Gastrocnemius medialis (tissue), 4 donors: ENCODE results near the gene ITPKB. TPM values are rescaled to one million over a fixed set of nuclear protein-coding genes. Genes with fewer than 3 reads are reported as not detected.

Experiments used
- ATAC-seq, 2 donors: fragments of 150-250 bp; one replicate each; pipeline ENCODE4 v1.9.1; 2016
- DNase-seq, 2 donors: peaks; one replicate each; pipeline ENCODE4 v3.0.0-alpha.2; 2019
- H3K27ac ChIP-seq, 4 donors: fragments of 200-600 bp; sonication (generic); 1 replicate in 1 of 4; 2 replicates in 3 of 4; pipeline ENCODE4 v1.5.1; 2016 to 2018; ENCODE audit warnings: mild to moderate bottlenecking in 2 of 4, moderate library complexity in 1 of 4
- H3K27me3 ChIP-seq, 3 donors: fragments of 200-600 bp; sonication (generic) in 2 of 3; 1 replicate in 1 of 3; 2 replicates in 2 of 3; pipeline versions ENCODE4 v1.5.1 to v1.6.0; 2016 to 2019; ENCODE audit warnings: mild to moderate bottlenecking in 1 of 3, moderate library complexity in 1 of 3
- H3K36me3 ChIP-seq, 2 donors: fragments of 200-600 bp; sonication (generic) in 1 of 2; one replicate each; pipeline ENCODE4 v1.5.1; 2017 to 2018
- H3K4me1 ChIP-seq, 2 donors: fragments of 200-600 bp; sonication (generic) in 1 of 2; one replicate each; pipeline ENCODE4 v1.5.1; 2016 to 2017; ENCODE audit warnings: mild to moderate bottlenecking in 2 of 2
- H3K4me3 ChIP-seq, 4 donors: fragments of 200-600 bp; sonication (generic) in 3 of 4; 1 replicate in 1 of 4; 2 replicates in 3 of 4; pipeline ENCODE4 v1.5.1; 2016 to 2019; ENCODE audit warnings: mild to moderate bottlenecking in 2 of 4
- H3K9me3 ChIP-seq, 3 donors: fragments of 200-600 bp; sonication (generic) in 2 of 3; 1 replicate in 1 of 3; 2 replicates in 2 of 3; pipeline ENCODE4 v1.5.1; 2016 to 2019
- CTCF ChIP-seq, 5 experiments: fragments of 450-650 bp in 3 of 5; fragments of 200-600 bp in 2 of 5; sonication (generic) in 2 of 5; IDR thresholded peaks in 4 of 5; conservative IDR thresholded peaks in 1 of 5; 1 replicate in 4 of 5; 2 replicates in 1 of 5; pipeline ENCODE4 v1.5.1; 2016 to 2019; ENCODE audit warnings: antibody characterized with exemption in 5 of 5, mild to moderate bottlenecking in 3 of 5, moderate library complexity in 3 of 5
- POLR2A ChIP-seq, 2 donors: fragments of 450-650 bp; IDR thresholded peaks; one replicate each; pipeline ENCODE4 v1.6.1; 2017; ENCODE audit warnings: antibody characterized with exemption in 2 of 2, mild to moderate bottlenecking in 2 of 2, moderate library complexity in 2 of 2
- in situ Hi-C, 4 donors: fragments of 200-750 bp; cut with MboI; loops; one replicate each; pipeline versions ENCODE4 v1.15.0 to v1.8.0; 2017; ENCODE audit warnings: low sequenced_read_pairs in 4 of 4
- intact Hi-C: fragments of 100-400 bp; cut with DNase I; formaldehyde crosslinking; loops from one replicate; pipeline ENCODE4 v1.15.1; 2023; ENCODE audit warnings: low total_unique reads
- total RNA-seq, 4 donors: library from RNA; depleted of rRNA; stranded (reverse); fragments of >200 nt; gene quantifications; one replicate each; pipeline versions ENCODE4 v1.1.0 to v1.2.3, GENCODE V29; 2016

Gene ITPKB
- total RNA-seq, 4 donors from 2014 or later, result 7.1 to 13.9 (median 7.8) TPM

DNA sequence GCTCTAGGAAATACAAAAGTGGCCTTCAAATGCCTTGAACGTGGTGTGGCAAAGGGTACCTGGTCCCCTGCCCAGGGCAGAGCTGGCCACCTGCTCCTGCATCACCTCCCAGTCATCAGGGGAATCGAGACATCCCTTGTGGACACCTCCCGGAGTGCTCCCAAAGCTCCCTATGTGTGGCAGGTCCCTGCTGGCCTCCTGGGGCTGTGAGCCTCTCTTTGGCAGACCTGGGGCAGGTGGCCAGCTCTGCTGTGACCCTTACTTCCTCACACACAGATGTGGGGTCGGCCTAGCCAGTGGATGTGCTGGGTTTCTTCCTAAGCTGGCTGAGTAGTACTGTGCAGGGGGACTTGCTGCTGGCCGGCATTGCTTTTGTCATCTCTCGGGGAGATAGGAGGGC lies 86.5 kb downstream of the ITPKB start:
- no peak overlapping the region for H3K27ac ChIP-seq
- intact Hi-C loops, result no loop called here
- no peaks in the 10 kb centered on the region for H3K27me3 ChIP-seq
- H3K36me3 ChIP-seq, result peaks cover 0 to 4% of the 10 kb centered on the region in 2 donors
- ATAC-seq, result no peak
- TF ChIP-seq POLR2A (IDR thresholded peaks at IDR 0.05), result no peak
- TF ChIP-seq CTCF (IDR thresholded peaks at IDR 0.05 in 4 of 5, conservative IDR thresholded peaks at IDR 0.05 in 1 of 5), result no peak
- peaks cover 37 to 42% of the 10 kb centered on the region in 2 donors for H3K4me1 ChIP-seq
- in situ Hi-C loops, result no loop called here
- no peak for DNase-seq
- H3K9me3 ChIP-seq, result no peaks in the 10 kb centered on the region
- H3K4me3 ChIP-seq, result no peak overlapping the region

GRCh38 chr1:226651732-226652105 lies 87.4 kb downstream of the ITPKB start:
- no peak overlapping the region for H3K27ac ChIP-seq
- H3K4me3 ChIP-seq, result no peak overlapping the region
- H3K9me3 ChIP-seq, result no peaks in the 10 kb centered on the region
- H3K36me3 ChIP-seq, result peaks cover 0 to 7% of the 10 kb centered on the region in 2 donors
- no peaks in the 10 kb centered on the region for H3K27me3 ChIP-seq
- no peak for TF ChIP-seq CTCF (IDR thresholded peaks at IDR 0.05 in 4 of 5, conservative IDR thresholded peaks at IDR 0.05 in 1 of 5)
- no peak for TF ChIP-seq POLR2A (IDR thresholded peaks at IDR 0.05)
- peaks cover 28 to 42% of the 10 kb centered on the region in 2 donors for H3K4me1 ChIP-seq
- DNase-seq (no peak), ATAC-seq (no peak)
- in situ Hi-C loops, result no loop called here
- intact Hi-C loops, result no loop called here

GRCh38 chr1:226651041-226651731 lies 87.9 kb downstream of the ITPKB start:
- DNase-seq (no peak), ATAC-seq (no peak)
- H3K4me3 ChIP-seq, result no peak overlapping the region
- peaks cover 0 to 8% of the 10 kb centered on the region in 2 donors for H3K36me3 ChIP-seq
- in situ Hi-C loops, result no loop called here
- no peaks in the 10 kb centered on the region for H3K9me3 ChIP-seq
- peaks cover 26 to 40% of the 10 kb centered on the region in 2 donors for H3K4me1 ChIP-seq
- no peaks in the 10 kb centered on the region for H3K27me3 ChIP-seq
- no peak overlapping the region for H3K27ac ChIP-seq
- TF ChIP-seq POLR2A (IDR thresholded peaks at IDR 0.05) (no peak), CTCF (IDR thresholded peaks at IDR 0.05 in 4 of 5, conservative IDR thresholded peaks at IDR 0.05 in 1 of 5) (no peak)
- intact Hi-C loops, result no loop called here

- in situ Hi-C loops (no loop called here), intact Hi-C loops (no loop called here)
- Histone ChIP-seq H3K36me3 (peaks cover 0 to 8% of the 10 kb centered on the region in 2 donors), H3K4me1 (peaks cover 27 to 40% of the 10 kb centered on the region in 2 donors), H3K27me3 (no peaks in the 10 kb centered on the region), H3K9me3 (no peaks in the 10 kb centered on the region), H3K4me3 (no peak overlapping the region), H3K27ac (peak overlapping the region in 1 of 4 donors; percentile 23)
- TF ChIP-seq POLR2A (IDR thresholded peaks at IDR 0.05) (no peak), CTCF (IDR thresholded peaks at IDR 0.05 in 4 of 5, conservative IDR thresholded peaks at IDR 0.05 in 1 of 5) (no peak)
- ATAC-seq, result peak; percentile 26 to 43
- DNase-seq, result no peak
Observed at GRCh38 chr1:226650236-226650841, 88.7 kb downstream of the ITPKB start.
